GM21717 (cell line): ENCODE results near the gene TSPAN6.

Source experiments
- ATAC-seq: cut with Tn5 transposase; IDR thresholded peaks from one replicate; pipeline ENCODE4 v1.9.1; 2021; ENCODE audit warnings: mild to moderate bottlenecking, moderate library complexity; ENCODE audit not compliant: unreplicated experiment

The TSPAN6 gene

GRCh38 chrX:100648458-100649417, 12.1 kb upstream of the TSPAN6 start:
- ATAC-seq, result no peak

GRCh38 chrX:100647739-100648138, 11.1 kb upstream of the TSPAN6 start:
- no peak for ATAC-seq

- ATAC-seq, result no peak
Observed at GRCh38 chrX:100647095-100647494, 10.5 kb upstream of the TSPAN6 start.

- ATAC-seq, result no peak
Observed at GRCh38 chrX:100645106-100645505, 8.5 kb upstream of the TSPAN6 start.

- peak; percentile 85 for ATAC-seq
Observed at GRCh38 chrX:100643956-100644860, 7.6 kb upstream of the TSPAN6 start, which contains the start of gene SRPX2. SRPX2 (plus strand) TSS chrX:100644199; CDS start chrX:100646323, 2,124 bp downstream.

GRCh38 chrX:100643212-100643611, 6.6 kb upstream of the TSPAN6 start:
- ATAC-seq, result no peak

GRCh38 chrX:100642290-100642689, 5.7 kb upstream of the TSPAN6 start:
- ATAC-seq, result no peak

GRCh38 chrX:100635989-100636320, 651 bp downstream of the TSPAN6 start:
- no peak for ATAC-seq

- ATAC-seq, result no peak
Observed at GRCh38 chrX:100635040-100635439, 1.6 kb downstream of the TSPAN6 start.

GRCh38 chrX:100625985-100626491, 10.6 kb downstream of the TSPAN6 start:
- ATAC-seq, result peak; percentile 96

GRCh38 chrX:100623001-100623400, 13.6 kb downstream of the TSPAN6 start:
- ATAC-seq, result no peak

GRCh38 chrX:100615005-100615404, 21.6 kb downstream of the TSPAN6 start:
- ATAC-seq, result peak; percentile 96

- ATAC-seq, result no peak
Observed at GRCh38 chrX:100611951-100612350, 24.7 kb downstream of the TSPAN6 start.

GRCh38 chrX:100609591-100609990, 27.0 kb downstream of the TSPAN6 start:
- ATAC-seq, result no peak

GRCh38 chrX:100606753-100607152, 29.9 kb downstream of the TSPAN6 start:
- no peak for ATAC-seq

GRCh38 chrX:100600758-100601157, 35.8 kb downstream of the TSPAN6 start:
- no peak for ATAC-seq

GRCh38 chrX:100600340-100600739, 36.3 kb downstream of the TSPAN6 start:
- ATAC-seq, result no peak

GRCh38 chrX:100599456-100599855, 37.1 kb downstream of the TSPAN6 start:
- no peak for ATAC-seq

- ATAC-seq, result no peak
Observed at GRCh38 chrX:100596601-100597000, 40.0 kb downstream of the TSPAN6 start.

- ATAC-seq, result no peak
Observed at GRCh38 chrX:100593581-100593980, 43.0 kb downstream of the TSPAN6 start.

GRCh38 chrX:100593126-100593525, 43.5 kb downstream of the TSPAN6 start:
- ATAC-seq, result no peak
